HL-60 (cell line): ENCODE results near the gene ZNF543.

Experiments used
- POLR2AphosphoS5 ChIP-seq: IDR thresholded peaks from 2 replicates; pipeline ENCODE4 v1.6.1; 2012; ENCODE audit warnings: low read depth
- TF ChIP-seq, protein P1 (sequence below): IDR thresholded peaks from one replicate; pipeline ENCODE4 v1.5.1; 2011; ENCODE audit warnings: low read length, control low read depth, inconsistent platforms; ENCODE audit not compliant: insufficient read depth

DNA sequence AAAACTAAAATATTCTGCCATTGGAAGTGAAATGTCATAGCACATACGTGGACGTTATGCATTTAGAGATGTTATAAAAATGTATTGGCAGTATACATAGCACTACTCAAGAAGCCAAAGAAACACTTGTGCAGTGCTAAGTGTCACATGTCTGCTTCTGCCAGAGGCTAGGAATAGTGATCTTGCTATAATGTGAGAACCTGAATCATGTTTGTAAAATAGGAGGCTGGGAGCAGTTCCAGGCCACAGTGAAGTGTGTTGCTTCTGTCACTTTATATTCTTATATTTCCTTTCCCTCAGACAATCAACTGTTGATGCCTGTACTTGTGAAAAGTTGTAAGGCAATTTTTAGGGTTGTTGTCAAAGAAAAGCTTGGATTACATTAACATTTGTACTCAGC, 46.5 kb downstream of the ZNF543 start:
- TF ChIP-seq, protein P1, sequence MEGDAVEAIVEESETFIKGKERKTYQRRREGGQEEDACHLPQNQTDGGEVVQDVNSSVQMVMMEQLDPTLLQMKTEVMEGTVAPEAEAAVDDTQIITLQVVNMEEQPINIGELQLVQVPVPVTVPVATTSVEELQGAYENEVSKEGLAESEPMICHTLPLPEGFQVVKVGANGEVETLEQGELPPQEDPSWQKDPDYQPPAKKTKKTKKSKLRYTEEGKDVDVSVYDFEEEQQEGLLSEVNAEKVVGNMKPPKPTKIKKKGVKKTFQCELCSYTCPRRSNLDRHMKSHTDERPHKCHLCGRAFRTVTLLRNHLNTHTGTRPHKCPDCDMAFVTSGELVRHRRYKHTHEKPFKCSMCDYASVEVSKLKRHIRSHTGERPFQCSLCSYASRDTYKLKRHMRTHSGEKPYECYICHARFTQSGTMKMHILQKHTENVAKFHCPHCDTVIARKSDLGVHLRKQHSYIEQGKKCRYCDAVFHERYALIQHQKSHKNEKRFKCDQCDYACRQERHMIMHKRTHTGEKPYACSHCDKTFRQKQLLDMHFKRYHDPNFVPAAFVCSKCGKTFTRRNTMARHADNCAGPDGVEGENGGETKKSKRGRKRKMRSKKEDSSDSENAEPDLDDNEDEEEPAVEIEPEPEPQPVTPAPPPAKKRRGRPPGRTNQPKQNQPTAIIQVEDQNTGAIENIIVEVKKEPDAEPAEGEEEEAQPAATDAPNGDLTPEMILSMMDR, result no peak
- TF ChIP-seq POLR2AphosphoS5, result no peak
